SU-DHL-6 (cell line): ENCODE data around the gene BIRC3.

Experiments used
- H2AFZ ChIP-seq: fragments of 200-600 bp; sonication (generic); 2 replicates; pipeline ENCODE4 v1.6.1; 2014; ENCODE audit warnings: low read depth, mild to moderate bottlenecking, moderate library complexity, mixed read lengths, antibody characterized with exemption, low read length; ENCODE audit not compliant: severe bottlenecking
- H3F3A ChIP-seq: fragments of 200-600 bp; shearing (Covaris generic); 2 replicates; pipeline ENCODE4 v1.6.0; 2016; ENCODE audit warnings: antibody characterized with exemption, mild to moderate bottlenecking; ENCODE audit not compliant: insufficient read depth
- H3K27ac ChIP-seq: fragments of 200-600 bp; sonication (generic); 2 replicates; pipeline ENCODE4 v1.5.1; 2016; ENCODE audit warnings: low read depth, mild to moderate bottlenecking, low read length, moderate library complexity, mixed read lengths
- H3K27me3 ChIP-seq: fragments of 200-600 bp; sonication (generic), shearing (Covaris generic); 2 replicates; pipeline ENCODE4 v1.6.0; 2014; ENCODE audit warnings: mild to moderate bottlenecking, low read length
- H3K36me3 ChIP-seq: fragments of 200-600 bp; sonication (generic); 2 replicates; pipeline ENCODE4 v1.6.1; 2014; ENCODE audit warnings: mild to moderate bottlenecking, low read length, mixed read lengths
- H3K4me2 ChIP-seq: fragments of 300-600, 200-600 bp; shearing (Covaris generic), sonication (generic); 2 replicates; pipeline ENCODE4 v1.6.0; 2014; ENCODE audit warnings: low read length, low read depth, mild to moderate bottlenecking; ENCODE audit not compliant: poor library complexity, severe bottlenecking
- H3K4me3 ChIP-seq: fragments of 200-600 bp; sonication (generic); 2 replicates; pipeline ENCODE4 v1.5.1; 2014; ENCODE audit warnings: antibody characterized with exemption, low read length, mild to moderate bottlenecking, mixed read lengths; ENCODE audit not compliant: insufficient read depth, poor library complexity, severe bottlenecking
- H3K79me2 ChIP-seq: fragments of 200-600 bp; sonication (generic); 2 replicates; pipeline ENCODE4 v1.6.1; 2014; ENCODE audit warnings: mild to moderate bottlenecking, low read length, moderate library complexity; ENCODE audit not compliant: insufficient read depth
- H3K9ac ChIP-seq: fragments of 200-600 bp; sonication (generic); 2 replicates; pipeline ENCODE4 v1.7.0; 2014; ENCODE audit warnings: mild to moderate bottlenecking, low read length
- H3K9me2 ChIP-seq: fragments of 200-600 bp; sonication (generic); replicated peaks from 2 replicates; pipeline ENCODE4 v1.6.1; 2014; ENCODE audit warnings: low read length; ENCODE audit not compliant: insufficient read depth
- H3K9me3 ChIP-seq: fragments of 200-600 bp; sonication (generic); 2 replicates; pipeline ENCODE4 v1.6.1; 2014; ENCODE audit warnings: low read length, mixed read lengths; ENCODE audit not compliant: insufficient read depth
- H4K20me1 ChIP-seq: fragments of 200-600 bp; sonication (generic); 2 replicates; pipeline ENCODE4 v1.6.1; 2014; ENCODE audit warnings: low read depth, mild to moderate bottlenecking, antibody characterized with exemption, low read length, moderate library complexity, mixed read lengths
- CTCF ChIP-seq: fragments of 200-600 bp; sonication (generic); IDR thresholded peaks from one replicate; pipeline ENCODE4 v1.5.1; 2017; ENCODE audit warnings: antibody characterized with exemption, mild to moderate bottlenecking, low read length, moderate library complexity; ENCODE audit not compliant: insufficient read depth, poor library complexity, severe bottlenecking
- EZH2phosphoT487 ChIP-seq: fragments of 200-600 bp; sonication (generic), shearing (Covaris generic); conservative IDR thresholded peaks from 2 replicates; pipeline ENCODE4 v1.6.1; 2018; ENCODE audit warnings: mild to moderate bottlenecking, antibody characterized with exemption, low read length, moderate library complexity, mixed read lengths

Gene BIRC3

GRCh38 chr11:102325088-102325487 lies 7.8 kb downstream of the BIRC3 start:
- Histone ChIP-seq H3K27me3 (no peaks in the 10 kb centered on the region), H3K79me2 (peaks cover 63% of the 10 kb centered on the region), H3K4me3 (no peak overlapping the region), H3K36me3 (peaks cover 81% of the 10 kb centered on the region), H3K27ac (peak overlapping the region; percentile 94; the same call in 1 of the 2 replicates), H4K20me1 (peaks cover 21% of the 10 kb centered on the region; the same call in 1 of the 2 replicates), H3K9me2 (no peaks in the 10 kb centered on the region), H2AFZ (no peak overlapping the region), H3K9ac (no peak overlapping the region), H3F3A (peaks cover 77% of the 10 kb centered on the region), H3K9me3 (no peaks in the 10 kb centered on the region), H3K4me2 (peak overlapping the region; percentile 93)
- TF ChIP-seq EZH2phosphoT487 (no peak), CTCF (no peak)

DNA sequence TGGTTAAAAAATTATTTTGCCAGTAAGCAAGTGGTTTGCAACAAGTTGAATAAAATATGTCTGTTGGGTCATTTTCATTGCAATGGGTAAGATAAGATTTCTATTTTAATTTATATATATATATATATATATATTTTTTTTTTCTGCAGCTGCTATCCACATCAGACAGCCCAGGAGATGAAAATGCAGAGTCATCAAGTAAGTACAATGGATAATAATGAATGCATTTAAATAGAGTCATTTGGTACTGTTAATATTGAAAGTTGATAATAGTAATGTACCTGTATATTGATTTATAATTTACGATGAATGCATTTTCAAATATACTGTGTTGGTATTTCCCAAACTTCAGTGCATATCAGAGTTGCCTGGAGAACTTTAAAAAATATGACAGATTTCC lies 11.5 kb downstream of the BIRC3 start:
- Histone ChIP-seq H3K9me3 (no peaks in the 10 kb centered on the region), H3F3A (peaks cover 70% of the 10 kb centered on the region), H3K9ac (no peak overlapping the region), H3K9me2 (no peaks in the 10 kb centered on the region), H2AFZ (no peak overlapping the region), H4K20me1 (peaks cover 12% of the 10 kb centered on the region; the same call in 1 of the 2 replicates), H3K79me2 (peaks cover 26% of the 10 kb centered on the region), H3K27ac (no peak overlapping the region), H3K4me3 (no peak overlapping the region), H3K4me2 (no peak overlapping the region), H3K27me3 (no peaks in the 10 kb centered on the region), H3K36me3 (peaks cover 86% of the 10 kb centered on the region)
- no peak for TF ChIP-seq EZH2phosphoT487
- no peak for TF ChIP-seq CTCF

DNA sequence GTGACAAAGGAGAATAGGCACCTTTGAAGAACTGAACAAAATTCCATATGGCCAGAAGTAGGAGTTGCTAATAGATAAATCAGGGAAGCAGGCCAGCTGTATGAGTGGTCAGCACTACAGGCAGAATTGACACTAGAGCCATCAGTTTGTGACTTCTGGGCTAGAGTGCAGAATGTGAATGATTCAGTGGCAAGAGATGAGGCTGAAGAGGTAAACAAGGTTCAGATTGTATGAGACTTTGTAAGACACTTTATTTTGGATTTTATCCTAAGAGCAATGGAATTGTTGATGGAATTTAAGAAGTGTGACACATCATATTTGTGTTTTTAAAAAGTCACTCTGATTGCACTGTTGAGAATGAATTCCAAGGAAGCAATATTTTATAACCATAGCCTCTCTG lies 12.9 kb downstream of the BIRC3 start:
- peaks cover 86% of the 10 kb centered on the region for H3K36me3 ChIP-seq
- no peaks in the 10 kb centered on the region for H3K9me3 ChIP-seq
- H3F3A ChIP-seq, result peaks cover 74% of the 10 kb centered on the region
- TF ChIP-seq EZH2phosphoT487 (no peak), CTCF (no peak)
- H3K9ac ChIP-seq, result no peak overlapping the region
- no peaks in the 10 kb centered on the region for H3K9me2 ChIP-seq
- peaks cover 11% of the 10 kb centered on the region for H3K79me2 ChIP-seq
- H2AFZ ChIP-seq, result no peak overlapping the region
- no peak overlapping the region for H3K4me3 ChIP-seq
- no peak overlapping the region for H3K27ac ChIP-seq
- H4K20me1 ChIP-seq, result peaks cover 14% of the 10 kb centered on the region
- H3K27me3 ChIP-seq, result no peaks in the 10 kb centered on the region
- no peak overlapping the region for H3K4me2 ChIP-seq
